ENCODE results near the gene C11orf91.
"Not testable (repeated sequence)": the region's sequence is repeated elsewhere in the genome, so short reads cannot be mapped to it uniquely, and the experiment has no call there.

C11orf91 gene

GRCh38 chr11:33663121-33663520, 37.5 kb downstream of the C11orf91 start:
- FAIRE-seq = no peak
- DNase-seq (ENCODE audit: insufficient read length) = no peak
- TF ChIP-seq POLR2AphosphoS5 (IDR thresholded peaks at IDR 0.05; ENCODE audit: low read depth, low read length) (no peak), TAF1 (IDR thresholded peaks at IDR 0.05; ENCODE audit: borderline replicate concordance, low read depth, low read length) (no peak), POLR2A (IDR thresholded peaks at IDR 0.05; ENCODE audit: low read depth, low read length) (no peak)

GRCh38 chr11:33661526-33661925, 39.1 kb downstream of the C11orf91 start:
- FAIRE-seq; DNase-seq (ENCODE audit: insufficient read length): not testable (repeated sequence)

GRCh38 chr11:33660962-33661361, 39.7 kb downstream of the C11orf91 start:
- FAIRE-seq = peak; percentile 70
- TF ChIP-seq POLR2AphosphoS5 (IDR thresholded peaks at IDR 0.05; ENCODE audit: low read depth, low read length) (no peak), TAF1 (IDR thresholded peaks at IDR 0.05; ENCODE audit: borderline replicate concordance, low read depth, low read length) (no peak), POLR2A (IDR thresholded peaks at IDR 0.05; ENCODE audit: low read depth, low read length) (no peak)
- no peak for DNase-seq (ENCODE audit: insufficient read length)

- FAIRE-seq = peak; percentile 36
- DNase-seq (ENCODE audit: insufficient read length) = no peak
- TF ChIP-seq POLR2A (IDR thresholded peaks at IDR 0.05; ENCODE audit: low read depth, low read length) (no peak), POLR2AphosphoS5 (IDR thresholded peaks at IDR 0.05; ENCODE audit: low read depth, low read length) (no peak), TAF1 (IDR thresholded peaks at IDR 0.05; ENCODE audit: borderline replicate concordance, low read depth, low read length) (no peak)
Observed at GRCh38 chr11:33659370-33660139, 41.1 kb downstream of the C11orf91 start.

- DNase-seq (ENCODE audit: insufficient read length) (no peak), FAIRE-seq (peak; percentile 79)
- TF ChIP-seq TAF1 (IDR thresholded peaks at IDR 0.05; ENCODE audit: borderline replicate concordance, low read depth, low read length) (no peak), POLR2A (IDR thresholded peaks at IDR 0.05; ENCODE audit: low read depth, low read length) (no peak), POLR2AphosphoS5 (IDR thresholded peaks at IDR 0.05; ENCODE audit: low read depth, low read length) (no peak)
Observed at GRCh38 chr11:33658195-33658900, 42.3 kb downstream of the C11orf91 start.

- TF ChIP-seq TAF1 (IDR thresholded peaks at IDR 0.05; ENCODE audit: borderline replicate concordance, low read depth, low read length) (no peak), POLR2AphosphoS5 (IDR thresholded peaks at IDR 0.05; ENCODE audit: low read depth, low read length) (no peak), POLR2A (IDR thresholded peaks at IDR 0.05; ENCODE audit: low read depth, low read length) (no peak)
- FAIRE-seq = peak; percentile 70
- no peak for DNase-seq (ENCODE audit: insufficient read length)
Observed at GRCh38 chr11:33657757-33658156, 42.9 kb downstream of the C11orf91 start.

GRCh38 chr11:33656768-33657167, 43.9 kb downstream of the C11orf91 start:
- TF ChIP-seq TAF1 (IDR thresholded peaks at IDR 0.05; ENCODE audit: borderline replicate concordance, low read depth, low read length) (no peak), POLR2AphosphoS5 (IDR thresholded peaks at IDR 0.05; ENCODE audit: low read depth, low read length) (no peak), POLR2A (IDR thresholded peaks at IDR 0.05; ENCODE audit: low read depth, low read length) (no peak)
- FAIRE-seq (no peak), DNase-seq (ENCODE audit: insufficient read length) (no peak)

- DNase-seq (ENCODE audit: insufficient read length) = no peak
- FAIRE-seq = peak; percentile 90
- TF ChIP-seq TAF1 (IDR thresholded peaks at IDR 0.05; ENCODE audit: borderline replicate concordance, low read depth, low read length) (no peak), POLR2A (IDR thresholded peaks at IDR 0.05; ENCODE audit: low read depth, low read length) (no peak), POLR2AphosphoS5 (IDR thresholded peaks at IDR 0.05; ENCODE audit: low read depth, low read length) (no peak)
Observed at GRCh38 chr11:33655842-33656600, 44.6 kb downstream of the C11orf91 start.

- no peak for DNase-seq (ENCODE audit: insufficient read length)
- peak; percentile 36 for FAIRE-seq
- TF ChIP-seq POLR2A (IDR thresholded peaks at IDR 0.05; ENCODE audit: low read depth, low read length) (no peak), POLR2AphosphoS5 (IDR thresholded peaks at IDR 0.05; ENCODE audit: low read depth, low read length) (no peak), TAF1 (IDR thresholded peaks at IDR 0.05; ENCODE audit: borderline replicate concordance, low read depth, low read length) (no peak)
Observed at GRCh38 chr11:33654594-33654993, 46.0 kb downstream of the C11orf91 start.

GRCh38 chr11:33652930-33653329, 47.7 kb downstream of the C11orf91 start:
- no peak for DNase-seq (ENCODE audit: insufficient read length)
- no peak for FAIRE-seq
- no peak for TF ChIP-seq POLR2A (IDR thresholded peaks at IDR 0.05; ENCODE audit: low read depth, low read length)
- TF ChIP-seq TAF1 (IDR thresholded peaks at IDR 0.05; ENCODE audit: borderline replicate concordance, low read depth, low read length) = no peak
- TF ChIP-seq POLR2AphosphoS5 (IDR thresholded peaks at IDR 0.05; ENCODE audit: low read depth, low read length) = no peak

GRCh38 chr11:33652431-33652830, 48.2 kb downstream of the C11orf91 start:
- TF ChIP-seq POLR2AphosphoS5 (IDR thresholded peaks at IDR 0.05; ENCODE audit: low read depth, low read length) = no peak
- TF ChIP-seq TAF1 (IDR thresholded peaks at IDR 0.05; ENCODE audit: borderline replicate concordance, low read depth, low read length) = no peak
- no peak for TF ChIP-seq POLR2A (IDR thresholded peaks at IDR 0.05; ENCODE audit: low read depth, low read length)
- FAIRE-seq (peak; percentile 71), DNase-seq (ENCODE audit: insufficient read length) (no peak)

Measured in GM12892 (cell line).